Peyer's patch (tissue), 4 donors: ENCODE results near the gene CGNL1. TPM values are rescaled to one million over a fixed set of nuclear protein-coding genes. Genes with fewer than 3 reads are reported as not detected.

Experiments used
- DNase-seq, 3 donors: peaks; one replicate each; pipeline ENCODE4 v3.0.0-alpha.2; 2017 to 2019
- H3K27ac ChIP-seq, 4 donors: fragments of 200-600 bp; sonication (generic); one replicate each; pipeline ENCODE4 v1.5.1; 2016 to 2019
- H3K27me3 ChIP-seq, 2 donors: fragments of 200-600 bp; sonication (generic); one replicate each; pipeline ENCODE4 v1.5.1; 2019
- H3K36me3 ChIP-seq, 3 donors: fragments of 200-600 bp; sonication (generic); one replicate each; pipeline ENCODE4 v1.5.1; 2016 to 2019
- H3K4me1 ChIP-seq, 4 donors: fragments of 200-600 bp; sonication (generic); one replicate each; pipeline ENCODE4 v1.5.1; 2016 to 2019
- H3K4me3 ChIP-seq, 4 donors: fragments of 200-600 bp; sonication (generic); 1 replicate in 3 of 4; 2 replicates in 1 of 4; pipeline ENCODE4 v1.5.1; 2016 to 2019; ENCODE audit warnings: mild to moderate bottlenecking in 1 of 4
- H3K9me3 ChIP-seq, 4 donors: fragments of 200-600 bp; sonication (generic); one replicate each; pipeline ENCODE4 v1.5.1; 2016 to 2019; ENCODE audit warnings: mild to moderate bottlenecking in 1 of 4
- POLR2A ChIP-seq, 2 donors: fragments of 450-650 bp; IDR thresholded peaks; one replicate each; pipeline ENCODE4 v1.5.1; 2017; ENCODE audit warnings: antibody characterized with exemption in 2 of 2, mild to moderate bottlenecking in 2 of 2, moderate library complexity in 2 of 2
- total RNA-seq, 4 donors: library from RNA; depleted of rRNA; stranded (reverse); fragments of >200 nt; gene quantifications; one replicate each; pipeline ENCODE4 v1.1.0, GENCODE V29; 2016
- TF ChIP-seq, protein P1 (sequence below), 6 experiments: fragments of 450-650 bp in 4 of 6; fragments of 200-600 bp in 2 of 6; sonication (generic) in 1 of 6; IDR thresholded peaks; one replicate each; pipeline ENCODE4 v1.5.1; 2017 to 2019; ENCODE audit warnings: antibody characterized with exemption in 6 of 6, mild to moderate bottlenecking in 3 of 6, moderate library complexity in 1 of 6

CGNL1 gene
- total RNA-seq, 4 donors from 2014 or later = 1.2 to 9.9 (median 2.1) TPM

DNA sequence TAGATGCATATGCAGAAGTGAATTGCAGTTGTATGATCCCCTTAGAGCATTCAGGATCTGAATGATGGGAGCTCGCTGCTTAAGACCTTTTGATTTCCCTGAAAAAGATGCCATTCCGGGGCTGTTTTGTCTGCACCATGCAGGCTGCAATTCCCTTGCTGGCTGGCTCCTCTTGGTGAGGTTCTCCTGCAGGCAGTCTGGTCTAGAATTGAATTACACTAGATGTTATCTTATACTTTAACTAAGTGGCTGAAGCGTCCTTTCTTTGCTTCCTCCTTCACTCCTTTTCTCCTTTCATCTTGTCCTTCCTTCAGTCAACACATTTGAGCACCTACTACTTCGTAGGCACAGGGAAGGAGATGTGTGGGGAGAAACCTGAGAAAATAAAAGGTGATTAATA, 196.8 kb downstream of the CGNL1 start:
- Histone ChIP-seq H3K4me3 (no peak overlapping the region), H3K27ac (no peak overlapping the region), H3K4me1 (peaks cover 0 to under 1% (median 0%) of the 10 kb centered on the region in 4 donors), H3K9me3 (no peaks in the 10 kb centered on the region), H3K27me3 (no peaks in the 10 kb centered on the region), H3K36me3 (no peaks in the 10 kb centered on the region)
- no peak for TF ChIP-seq POLR2A (IDR thresholded peaks at IDR 0.05)
- TF ChIP-seq, protein P1, sequence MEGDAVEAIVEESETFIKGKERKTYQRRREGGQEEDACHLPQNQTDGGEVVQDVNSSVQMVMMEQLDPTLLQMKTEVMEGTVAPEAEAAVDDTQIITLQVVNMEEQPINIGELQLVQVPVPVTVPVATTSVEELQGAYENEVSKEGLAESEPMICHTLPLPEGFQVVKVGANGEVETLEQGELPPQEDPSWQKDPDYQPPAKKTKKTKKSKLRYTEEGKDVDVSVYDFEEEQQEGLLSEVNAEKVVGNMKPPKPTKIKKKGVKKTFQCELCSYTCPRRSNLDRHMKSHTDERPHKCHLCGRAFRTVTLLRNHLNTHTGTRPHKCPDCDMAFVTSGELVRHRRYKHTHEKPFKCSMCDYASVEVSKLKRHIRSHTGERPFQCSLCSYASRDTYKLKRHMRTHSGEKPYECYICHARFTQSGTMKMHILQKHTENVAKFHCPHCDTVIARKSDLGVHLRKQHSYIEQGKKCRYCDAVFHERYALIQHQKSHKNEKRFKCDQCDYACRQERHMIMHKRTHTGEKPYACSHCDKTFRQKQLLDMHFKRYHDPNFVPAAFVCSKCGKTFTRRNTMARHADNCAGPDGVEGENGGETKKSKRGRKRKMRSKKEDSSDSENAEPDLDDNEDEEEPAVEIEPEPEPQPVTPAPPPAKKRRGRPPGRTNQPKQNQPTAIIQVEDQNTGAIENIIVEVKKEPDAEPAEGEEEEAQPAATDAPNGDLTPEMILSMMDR (IDR thresholded peaks at IDR 0.05) = no peak
- no peak for DNase-seq

DNA sequence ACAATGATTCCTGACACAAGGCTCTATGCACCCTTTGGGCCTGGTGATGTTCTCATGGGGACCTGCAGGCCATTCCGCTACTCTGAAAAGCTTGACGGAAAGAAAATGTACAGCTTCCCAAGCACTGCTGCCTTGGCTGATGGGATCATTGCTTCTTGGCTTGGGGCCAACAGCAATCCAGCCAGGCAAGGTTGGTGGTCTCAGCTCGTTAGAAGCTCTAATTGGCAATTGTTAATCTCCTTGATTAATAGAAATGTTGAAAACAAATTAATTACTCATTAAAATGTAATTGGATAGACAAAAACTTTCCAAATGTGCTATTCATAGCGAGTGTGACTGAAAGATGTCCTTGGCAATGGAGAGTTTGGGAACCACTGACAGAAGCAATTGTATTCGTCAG, 199.1 kb downstream of the CGNL1 start:
- DNase-seq = no peak
- Histone ChIP-seq H3K4me1 (peaks cover 0 to 23% (median 0%) of the 10 kb centered on the region in 4 donors), H3K4me3 (no peak overlapping the region), H3K9me3 (no peaks in the 10 kb centered on the region), H3K27ac (no peak overlapping the region), H3K36me3 (no peaks in the 10 kb centered on the region), H3K27me3 (no peaks in the 10 kb centered on the region)
- no peak for TF ChIP-seq POLR2A (IDR thresholded peaks at IDR 0.05)
- TF ChIP-seq, protein P1 (IDR thresholded peaks at IDR 0.05) = no peak

DNA sequence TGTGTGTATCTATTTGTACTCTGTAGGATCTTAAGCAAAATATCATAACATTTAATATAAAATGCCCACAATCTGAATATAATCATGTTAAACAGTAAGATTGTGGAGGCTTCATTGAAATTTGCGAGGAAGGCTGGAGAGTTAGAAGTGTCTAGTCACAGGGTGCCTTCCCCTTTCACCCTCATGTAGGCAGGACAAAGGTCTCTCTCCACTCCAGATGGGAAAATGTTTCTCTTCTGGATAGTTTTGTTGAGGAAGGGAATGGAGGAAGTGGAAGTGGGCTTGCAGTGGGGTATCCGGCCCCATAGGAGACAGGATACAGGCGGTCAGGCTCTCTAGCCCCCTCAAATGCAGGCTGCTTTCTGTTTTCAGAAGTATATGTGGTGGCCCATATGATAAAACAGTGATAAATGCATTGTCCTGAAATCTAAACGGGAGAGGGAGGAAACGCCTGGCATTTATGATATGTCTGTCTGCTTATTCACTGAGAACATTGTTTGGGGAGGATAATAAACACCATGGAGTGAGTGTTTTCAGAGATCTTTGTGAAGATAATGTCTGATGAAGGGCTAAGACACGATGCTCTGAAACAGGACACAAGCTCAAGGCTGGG, 202.1 kb downstream of the CGNL1 start:
- Histone ChIP-seq H3K4me3 (no peak overlapping the region), H3K27me3 (no peaks in the 10 kb centered on the region), H3K4me1 (peaks cover 0 to 35% (median 3%) of the 10 kb centered on the region in 4 donors), H3K27ac (peak overlapping the region in 3 of 4 donors; percentile 43 to 88 (median 72)), H3K36me3 (no peaks in the 10 kb centered on the region), H3K9me3 (peaks cover 0 to 9% (median 3%) of the 10 kb centered on the region in 4 donors)
- DNase-seq = peak in 1 of 3 donors; percentile 54
- no peak for TF ChIP-seq POLR2A (IDR thresholded peaks at IDR 0.05)
- TF ChIP-seq, protein P1 (IDR thresholded peaks at IDR 0.05) = no peak

DNA sequence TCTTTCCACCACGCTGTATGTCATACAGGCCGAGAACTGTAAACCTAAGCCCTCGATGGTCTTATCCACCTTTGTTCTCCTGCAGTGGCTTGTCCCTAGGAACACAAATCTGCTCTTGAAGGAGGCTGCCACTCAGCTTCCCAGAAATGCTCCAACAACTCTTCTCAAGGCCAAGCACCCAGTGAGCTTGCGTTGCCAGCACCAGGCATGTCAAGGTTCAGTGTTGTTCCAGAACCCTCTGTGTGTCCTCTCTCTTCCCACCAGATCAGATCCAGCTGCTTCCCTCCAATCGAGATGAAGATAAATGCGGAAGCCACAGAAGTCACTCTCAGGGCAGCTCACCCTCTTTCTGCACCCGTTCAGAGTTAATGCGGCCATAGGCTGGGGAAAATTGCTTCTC, 204.1 kb downstream of the CGNL1 start:
- no peak overlapping the region for H3K4me3 ChIP-seq
- no peak for DNase-seq
- H3K36me3 ChIP-seq = no peaks in the 10 kb centered on the region
- H3K9me3 ChIP-seq = peaks cover 0 to 13% (median 5%) of the 10 kb centered on the region in 4 donors
- H3K27me3 ChIP-seq = no peaks in the 10 kb centered on the region
- peak overlapping the region in 2 of 4 donors; percentile 59 to 83 for H3K27ac ChIP-seq
- peaks cover 0 to 35% (median 3%) of the 10 kb centered on the region in 4 donors for H3K4me1 ChIP-seq
- no peak for TF ChIP-seq POLR2A (IDR thresholded peaks at IDR 0.05)
- TF ChIP-seq, protein P1 (IDR thresholded peaks at IDR 0.05) = no peak

DNA sequence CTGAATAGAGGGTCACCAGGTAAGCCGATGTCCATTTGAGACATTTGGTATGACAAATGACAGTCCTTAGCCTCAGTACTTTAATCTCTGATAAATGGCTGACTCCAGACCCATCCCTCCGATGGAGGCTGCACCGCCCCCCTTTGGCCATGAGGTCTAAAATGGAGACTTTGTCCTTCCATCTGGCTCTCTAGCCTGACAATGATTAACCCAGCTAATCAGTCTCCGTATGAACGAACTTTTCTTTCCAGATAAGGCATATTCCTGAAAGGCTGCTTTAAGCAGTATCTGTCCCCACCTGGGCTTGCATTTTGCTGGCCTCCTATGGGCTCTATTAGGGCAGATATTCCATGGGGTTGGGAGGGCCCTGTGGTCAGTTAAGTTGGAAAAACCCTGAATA, 204.6 kb downstream of the CGNL1 start:
- DNase-seq = peak in 2 of 3 donors; percentile 82
- H3K36me3 ChIP-seq = no peaks in the 10 kb centered on the region
- no peaks in the 10 kb centered on the region for H3K27me3 ChIP-seq
- no peak overlapping the region for H3K4me3 ChIP-seq
- H3K9me3 ChIP-seq = peaks cover 0 to 13% (median 5%) of the 10 kb centered on the region in 4 donors
- H3K4me1 ChIP-seq = peaks cover 0 to 35% (median 3%) of the 10 kb centered on the region in 4 donors
- peak overlapping the region in 3 of 4 donors; percentile 32 to 83 (median 59) for H3K27ac ChIP-seq
- peak in 1 of 2 donors; percentile 34 for TF ChIP-seq POLR2A (IDR thresholded peaks at IDR 0.05)
- TF ChIP-seq, protein P1 (IDR thresholded peaks at IDR 0.05) = peak in 3 of 6 experiments; percentile 27 to 36 (median 35)
